DOHH2 (cell line): ENCODE data around the gene HMGCS2.

Source experiments
- H3F3A ChIP-seq: fragments of 200-600 bp; sonication (generic), shearing (Covaris generic); 2 replicates; pipeline ENCODE4 v1.6.0; 2016; ENCODE audit warnings: antibody characterized with exemption, mild to moderate bottlenecking; ENCODE audit not compliant: control insufficient read depth, insufficient read depth
- H3K27ac ChIP-seq: fragments of 200-600 bp; sonication (generic); 2 replicates; pipeline ENCODE4 v1.5.1; 2014; ENCODE audit warnings: low read depth, mild to moderate bottlenecking, low read length, moderate library complexity
- H3K27me3 ChIP-seq: fragments of 200-600 bp; sonication (generic); 2 replicates; pipeline ENCODE4 v1.6.1; 2014; ENCODE audit warnings: mild to moderate bottlenecking, low read length, mixed read lengths; ENCODE audit not compliant: control insufficient read depth
- H3K36me3 ChIP-seq: fragments of 200-600 bp; sonication (generic); 2 replicates; pipeline ENCODE4 v1.6.1; 2014; ENCODE audit warnings: mild to moderate bottlenecking, low read length, moderate library complexity, mixed read lengths; ENCODE audit not compliant: control insufficient read depth
- H3K4me1 ChIP-seq: fragments of 200-600 bp; sonication (generic); 2 replicates; pipeline ENCODE4 v1.6.1; 2014; ENCODE audit warnings: mild to moderate bottlenecking, low read length, mixed read lengths; ENCODE audit not compliant: control insufficient read depth
- H3K4me2 ChIP-seq: fragments of 200-600 bp; sonication (generic); 2 replicates; pipeline ENCODE4 v1.6.0; 2014; ENCODE audit warnings: mild to moderate bottlenecking, low read length, moderate library complexity
- H3K4me3 ChIP-seq: fragments of 200-600 bp; sonication (generic); 2 replicates; pipeline ENCODE4 v1.5.1; 2014; ENCODE audit warnings: mild to moderate bottlenecking, low read length, mixed read lengths
- H3K79me2 ChIP-seq: fragments of 200-600 bp; sonication (generic); 2 replicates; pipeline ENCODE4 v1.6.1; 2014; ENCODE audit warnings: mild to moderate bottlenecking, low read length, mixed read lengths; ENCODE audit not compliant: control insufficient read depth
- H3K9me2 ChIP-seq: fragments of 200-600 bp; sonication (generic); replicated peaks from 2 replicates; pipeline ENCODE4 v1.6.1; 2014; ENCODE audit warnings: mild to moderate bottlenecking, low read length, mixed read lengths; ENCODE audit not compliant: control insufficient read depth
- H3K9me3 ChIP-seq: fragments of 200-600 bp; sonication (generic); 2 replicates; pipeline ENCODE4 v1.6.1; 2014; ENCODE audit warnings: antibody characterized with exemption, low read length, mixed read lengths; ENCODE audit not compliant: control insufficient read depth, insufficient read depth
- H4K20me1 ChIP-seq: fragments of 200-600 bp; sonication (generic); 2 replicates; pipeline ENCODE4 v1.6.0; 2014; ENCODE audit warnings: low read depth, mild to moderate bottlenecking, antibody characterized with exemption, low read length, moderate library complexity; ENCODE audit not compliant: control insufficient read depth, insufficient read depth
- EZH2phosphoT487 ChIP-seq: fragments of 200-600 bp; sonication (generic); IDR thresholded peaks from 2 replicates; pipeline ENCODE4 v1.6.1; 2017; ENCODE audit warnings: borderline replicate concordance, mild to moderate bottlenecking, antibody characterized with exemption, low read length, moderate library complexity, mixed read lengths
- TF ChIP-seq, protein P1 (sequence below): fragments of 200-600 bp; sonication (generic); IDR thresholded peaks from one replicate; pipeline ENCODE4 v1.5.1; 2014; ENCODE audit warnings: antibody characterized with exemption, mild to moderate bottlenecking, low read depth, low read length; ENCODE audit not compliant: poor library complexity, severe bottlenecking

The HMGCS2 gene

DNA sequence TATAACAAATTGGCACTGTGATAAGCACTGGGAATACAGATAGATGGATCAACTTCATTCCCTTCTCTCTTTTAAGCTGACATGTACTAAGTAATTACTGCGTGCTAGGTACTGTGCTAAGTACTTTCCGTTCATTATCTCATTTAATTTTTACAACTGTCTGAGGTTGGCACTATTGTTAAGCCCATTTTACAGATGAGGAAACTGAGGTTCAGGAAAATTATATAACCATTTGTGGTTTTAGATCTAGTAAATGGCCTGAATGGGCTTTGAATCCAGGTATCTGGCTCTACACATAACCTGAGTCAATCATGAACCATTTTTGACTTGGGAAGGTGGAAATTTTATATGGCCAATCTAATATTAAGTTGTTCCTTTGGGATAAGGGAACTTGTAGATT lies 3.6 kb upstream of the HMGCS2 start:
- H3K4me1 ChIP-seq: no peaks in the 10 kb centered on the region
- no peak overlapping the region for H3K4me3 ChIP-seq
- TF ChIP-seq, protein P1, sequence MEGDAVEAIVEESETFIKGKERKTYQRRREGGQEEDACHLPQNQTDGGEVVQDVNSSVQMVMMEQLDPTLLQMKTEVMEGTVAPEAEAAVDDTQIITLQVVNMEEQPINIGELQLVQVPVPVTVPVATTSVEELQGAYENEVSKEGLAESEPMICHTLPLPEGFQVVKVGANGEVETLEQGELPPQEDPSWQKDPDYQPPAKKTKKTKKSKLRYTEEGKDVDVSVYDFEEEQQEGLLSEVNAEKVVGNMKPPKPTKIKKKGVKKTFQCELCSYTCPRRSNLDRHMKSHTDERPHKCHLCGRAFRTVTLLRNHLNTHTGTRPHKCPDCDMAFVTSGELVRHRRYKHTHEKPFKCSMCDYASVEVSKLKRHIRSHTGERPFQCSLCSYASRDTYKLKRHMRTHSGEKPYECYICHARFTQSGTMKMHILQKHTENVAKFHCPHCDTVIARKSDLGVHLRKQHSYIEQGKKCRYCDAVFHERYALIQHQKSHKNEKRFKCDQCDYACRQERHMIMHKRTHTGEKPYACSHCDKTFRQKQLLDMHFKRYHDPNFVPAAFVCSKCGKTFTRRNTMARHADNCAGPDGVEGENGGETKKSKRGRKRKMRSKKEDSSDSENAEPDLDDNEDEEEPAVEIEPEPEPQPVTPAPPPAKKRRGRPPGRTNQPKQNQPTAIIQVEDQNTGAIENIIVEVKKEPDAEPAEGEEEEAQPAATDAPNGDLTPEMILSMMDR: no peak
- TF ChIP-seq EZH2phosphoT487: no peak
- H3K27ac ChIP-seq: no peak overlapping the region
- H4K20me1 ChIP-seq: no peaks in the 10 kb centered on the region
- H3F3A ChIP-seq: no peaks in the 10 kb centered on the region
- no peak overlapping the region for H3K4me2 ChIP-seq
- no peaks in the 10 kb centered on the region for H3K9me3 ChIP-seq
- H3K9me2 ChIP-seq: no peaks in the 10 kb centered on the region
- no peaks in the 10 kb centered on the region for H3K36me3 ChIP-seq
- H3K79me2 ChIP-seq: no peaks in the 10 kb centered on the region
- peaks cover 22% of the 10 kb centered on the region for H3K27me3 ChIP-seq

DNA sequence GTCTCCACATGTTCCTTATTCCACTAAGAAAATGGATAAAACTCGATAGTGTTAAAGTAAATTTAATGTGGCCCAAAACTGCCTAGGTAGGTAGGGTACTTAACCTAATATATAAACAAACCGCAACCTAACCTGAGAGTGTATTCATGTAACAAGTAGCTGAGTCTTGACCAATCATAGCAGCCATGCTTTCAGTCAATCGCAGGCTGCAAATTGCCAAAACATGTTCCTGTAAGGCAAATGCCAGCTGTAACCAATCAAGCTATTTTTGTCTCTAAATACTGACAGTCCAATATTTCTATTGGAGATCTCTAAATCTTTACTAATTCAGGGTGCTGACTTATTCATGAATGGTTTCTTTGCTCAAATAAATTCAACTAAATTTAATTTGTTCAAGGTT lies 3.1 kb upstream of the HMGCS2 start:
- H3K79me2 ChIP-seq: no peaks in the 10 kb centered on the region
- H3F3A ChIP-seq: no peaks in the 10 kb centered on the region
- H3K4me2 ChIP-seq: no peak overlapping the region
- TF ChIP-seq, protein P1: no peak
- no peak for TF ChIP-seq EZH2phosphoT487
- no peaks in the 10 kb centered on the region for H3K9me2 ChIP-seq
- H3K27me3 ChIP-seq: peaks cover 22% of the 10 kb centered on the region
- no peaks in the 10 kb centered on the region for H3K4me1 ChIP-seq
- no peak overlapping the region for H3K27ac ChIP-seq
- no peaks in the 10 kb centered on the region for H4K20me1 ChIP-seq
- H3K4me3 ChIP-seq: no peak overlapping the region
- no peaks in the 10 kb centered on the region for H3K9me3 ChIP-seq
- no peaks in the 10 kb centered on the region for H3K36me3 ChIP-seq

DNA sequence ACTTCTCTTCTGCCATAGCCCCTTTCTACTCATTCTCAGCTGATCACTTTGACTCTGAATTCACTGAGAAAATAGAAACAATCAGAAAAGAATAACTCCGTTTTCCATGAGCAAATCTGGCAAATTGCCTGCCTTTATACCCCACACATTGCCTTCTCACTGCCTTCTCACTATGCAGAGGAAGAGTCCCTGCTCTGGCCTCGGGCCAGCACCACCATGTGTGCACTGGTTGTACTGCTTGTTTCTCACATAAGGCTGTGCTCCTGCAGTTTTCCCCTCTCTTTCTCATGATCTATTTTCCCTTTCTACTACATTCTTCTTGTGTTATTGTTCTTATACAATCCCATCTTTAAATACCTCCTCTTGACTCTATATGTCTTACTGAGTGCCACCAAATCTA lies 2.3 kb upstream of the HMGCS2 start:
- Histone ChIP-seq H3K9me3 (no peaks in the 10 kb centered on the region), H3K4me1 (no peaks in the 10 kb centered on the region), H3K27me3 (peaks cover 22% of the 10 kb centered on the region), H3K27ac (no peak overlapping the region), H3K79me2 (no peaks in the 10 kb centered on the region), H4K20me1 (no peaks in the 10 kb centered on the region), H3K4me2 (no peak overlapping the region), H3F3A (no peaks in the 10 kb centered on the region), H3K9me2 (no peaks in the 10 kb centered on the region), H3K4me3 (no peak overlapping the region), H3K36me3 (no peaks in the 10 kb centered on the region)
- TF ChIP-seq EZH2phosphoT487: no peak
- TF ChIP-seq, protein P1: no peak

DNA sequence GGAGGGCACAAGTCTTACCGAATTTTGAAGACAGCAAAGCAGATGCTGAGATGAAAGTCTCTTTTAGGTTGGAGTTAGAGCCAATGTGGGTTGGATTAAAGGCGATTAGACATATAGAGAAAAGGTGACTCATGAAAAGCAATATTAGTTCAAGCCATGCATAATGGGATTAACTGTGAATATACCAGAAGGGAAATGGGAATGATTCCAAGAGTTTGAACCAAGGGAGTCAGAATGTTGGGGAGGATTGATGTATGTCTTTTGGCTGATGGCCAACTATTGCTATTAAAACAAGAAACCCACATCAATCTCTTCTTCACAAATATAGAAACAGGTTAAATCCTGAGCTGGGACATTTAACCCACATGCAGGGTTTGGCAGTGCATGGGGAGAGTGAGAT lies 1.2 kb downstream of the HMGCS2 start:
- Histone ChIP-seq H3K79me2 (no peaks in the 10 kb centered on the region), H3K4me2 (no peak overlapping the region), H3K4me3 (no peak overlapping the region), H3K27ac (no peak overlapping the region), H3F3A (no peaks in the 10 kb centered on the region), H3K4me1 (no peaks in the 10 kb centered on the region), H4K20me1 (no peaks in the 10 kb centered on the region), H3K36me3 (no peaks in the 10 kb centered on the region), H3K27me3 (peaks cover 22% of the 10 kb centered on the region), H3K9me2 (no peaks in the 10 kb centered on the region), H3K9me3 (0 out of 2 replicates have a peak, but pooled peaks cover 3% of the 10 kb centered on the region)
- TF ChIP-seq, protein P1: no peak
- TF ChIP-seq EZH2phosphoT487: no peak
